NCI-H2107 (cell line): ENCODE data around the gene CXXC5.
A peak's percentile ranks its signal among the peaks of the same experiment; 100 is the strongest.

Experiments used
- DNase-seq: peaks from one replicate; lab custom pipeline; 2025; lab: John Stamatoyannopoulos, UW

Gene CXXC5

DNA sequence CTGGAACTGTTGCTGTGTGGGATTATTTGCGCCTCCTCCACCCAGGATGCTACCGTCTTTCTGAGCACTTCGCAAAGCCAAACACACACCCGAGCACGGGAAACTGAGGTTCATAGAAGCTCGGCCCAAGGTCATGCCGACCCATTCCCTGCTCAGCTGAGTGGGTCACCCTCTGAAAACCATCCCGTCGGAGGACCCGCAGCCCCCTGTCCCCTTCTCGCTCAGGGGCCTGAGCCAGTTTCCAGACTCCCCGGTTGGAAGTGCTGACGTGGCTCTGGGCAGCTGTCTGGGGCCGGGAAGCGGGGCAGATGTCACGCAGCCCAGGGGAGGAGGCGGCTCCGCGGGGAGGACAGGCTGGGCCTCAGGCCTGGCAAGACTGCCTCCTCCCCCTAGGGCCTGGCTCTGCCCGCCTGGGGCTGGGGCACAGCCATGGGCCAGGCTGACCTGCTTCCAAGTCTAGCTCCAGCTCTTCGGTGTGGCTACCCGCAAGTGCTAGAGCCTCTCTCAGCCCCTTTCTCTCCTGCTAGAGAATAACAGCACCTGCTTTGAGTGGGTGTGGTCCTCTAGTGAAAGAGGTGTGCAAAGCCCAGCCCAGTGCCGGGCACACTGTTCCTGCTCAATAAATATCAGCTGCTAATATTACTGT is 9.9 kb upstream of the CXXC5 start:
- peak; percentile 41 for DNase-seq

DNA sequence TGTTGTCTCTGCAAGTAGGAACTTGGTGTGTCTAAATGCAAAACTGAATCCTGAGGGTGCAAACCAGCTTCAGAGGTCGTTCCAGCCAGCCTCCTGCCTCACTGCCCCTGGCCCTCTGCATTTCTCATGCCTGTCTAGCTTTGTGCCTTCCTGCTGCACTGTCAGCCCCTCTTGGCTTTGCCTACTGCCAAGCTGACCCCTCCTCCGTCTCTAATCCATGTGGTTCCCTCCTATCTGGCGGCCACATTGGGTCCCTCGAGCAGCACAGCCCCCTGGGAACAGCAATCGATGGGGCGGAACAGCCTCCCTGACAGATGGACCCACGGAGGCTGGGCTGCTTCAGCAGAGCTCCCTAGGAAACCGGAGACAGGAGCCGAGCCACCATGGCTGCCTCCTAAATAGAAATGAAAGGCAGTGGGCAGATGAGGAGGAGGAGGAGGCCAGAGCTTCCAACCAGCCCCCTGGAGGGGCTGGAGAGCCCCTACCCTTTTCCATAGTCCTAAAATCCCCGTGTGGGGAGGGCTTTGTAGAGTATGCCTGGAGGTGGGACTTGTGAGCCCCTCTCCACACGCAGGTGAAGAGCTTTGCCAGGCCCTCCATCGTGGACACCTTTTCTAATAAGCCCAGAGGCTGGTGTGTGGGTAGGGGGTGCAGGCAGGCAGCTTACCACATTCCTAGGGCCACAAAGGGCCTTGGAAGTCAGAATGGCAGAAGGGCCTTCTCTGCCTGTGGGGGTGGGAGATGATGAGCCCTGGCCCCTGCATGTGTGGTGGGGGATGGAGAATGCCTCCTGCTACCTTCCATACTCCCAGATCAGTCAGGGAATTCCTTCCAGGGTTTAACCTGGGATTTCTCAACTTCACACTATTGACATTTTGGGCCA is 9.2 kb upstream of the CXXC5 start:
- DNase-seq, result no peak

DNA sequence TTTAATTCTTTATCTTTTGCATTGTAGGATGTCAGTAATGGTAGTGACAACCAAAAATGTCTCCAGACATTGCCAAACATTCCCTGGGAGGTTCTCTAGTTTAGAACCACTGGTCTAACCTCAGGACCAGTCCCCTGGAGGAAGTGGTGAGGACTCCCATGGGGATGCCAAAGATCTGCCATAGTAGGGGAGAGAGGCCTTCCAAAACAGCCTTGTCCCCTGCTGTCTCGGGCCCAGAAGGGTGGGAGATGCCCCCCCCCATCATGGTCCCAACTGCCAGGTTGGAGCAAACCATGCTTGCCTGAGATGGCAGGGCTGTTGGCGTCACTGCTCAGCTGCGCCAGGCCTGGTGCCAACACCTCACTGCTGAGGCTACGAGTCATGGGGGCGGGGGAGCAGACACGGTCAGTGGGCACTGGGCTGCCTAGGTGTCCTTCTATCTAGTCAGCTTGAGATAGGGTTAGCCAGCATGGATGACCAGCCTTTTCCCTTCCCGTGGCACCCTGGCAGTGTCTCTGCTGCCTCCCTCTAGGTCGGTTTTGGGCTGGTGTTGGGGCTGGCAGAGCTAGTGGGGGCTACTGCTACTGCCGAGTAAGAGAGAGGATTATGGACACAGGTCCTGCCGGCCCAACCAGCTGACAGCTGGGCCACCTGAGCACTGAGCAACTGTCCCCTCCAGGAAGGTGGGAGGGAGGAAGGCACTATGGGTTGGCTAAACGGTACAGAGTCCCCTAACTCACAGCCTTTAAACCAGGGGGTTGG is 8.3 kb upstream of the CXXC5 start:
- DNase-seq, result no peak

DNA sequence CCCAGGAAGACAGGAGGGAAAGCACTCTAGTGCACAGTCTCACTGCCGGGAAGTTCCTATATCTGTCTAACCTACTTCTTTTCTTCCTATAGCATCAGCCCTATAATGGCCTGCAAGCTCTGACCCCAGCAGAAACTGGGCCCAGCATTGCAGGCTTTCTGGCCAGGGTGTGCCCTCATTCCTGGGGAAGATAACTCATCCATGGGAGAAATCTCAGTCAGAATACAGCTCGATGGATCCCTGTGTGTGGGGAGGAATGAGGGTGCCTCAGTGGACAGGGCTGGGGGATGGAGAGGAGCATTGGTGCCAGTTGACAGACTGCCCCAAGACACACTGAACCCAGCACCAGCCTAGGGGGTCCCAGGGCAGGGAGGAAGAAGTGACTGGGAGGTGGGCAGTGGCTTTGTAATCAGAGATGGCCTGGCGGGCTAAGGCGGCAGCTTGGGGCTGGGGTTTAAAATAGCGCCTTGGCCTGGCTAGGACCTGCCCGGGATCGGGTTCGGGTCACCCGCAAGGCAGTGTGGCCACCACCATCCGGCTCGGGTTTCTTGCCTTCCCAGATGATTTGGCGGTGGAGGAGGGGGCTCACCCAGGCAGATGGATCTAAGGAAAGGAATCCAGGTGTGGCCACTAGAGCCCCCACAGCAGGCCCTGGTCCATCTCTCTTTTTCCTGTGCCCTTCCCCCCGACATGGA is 7.6 kb upstream of the CXXC5 start:
- DNase-seq, result no peak

DNA sequence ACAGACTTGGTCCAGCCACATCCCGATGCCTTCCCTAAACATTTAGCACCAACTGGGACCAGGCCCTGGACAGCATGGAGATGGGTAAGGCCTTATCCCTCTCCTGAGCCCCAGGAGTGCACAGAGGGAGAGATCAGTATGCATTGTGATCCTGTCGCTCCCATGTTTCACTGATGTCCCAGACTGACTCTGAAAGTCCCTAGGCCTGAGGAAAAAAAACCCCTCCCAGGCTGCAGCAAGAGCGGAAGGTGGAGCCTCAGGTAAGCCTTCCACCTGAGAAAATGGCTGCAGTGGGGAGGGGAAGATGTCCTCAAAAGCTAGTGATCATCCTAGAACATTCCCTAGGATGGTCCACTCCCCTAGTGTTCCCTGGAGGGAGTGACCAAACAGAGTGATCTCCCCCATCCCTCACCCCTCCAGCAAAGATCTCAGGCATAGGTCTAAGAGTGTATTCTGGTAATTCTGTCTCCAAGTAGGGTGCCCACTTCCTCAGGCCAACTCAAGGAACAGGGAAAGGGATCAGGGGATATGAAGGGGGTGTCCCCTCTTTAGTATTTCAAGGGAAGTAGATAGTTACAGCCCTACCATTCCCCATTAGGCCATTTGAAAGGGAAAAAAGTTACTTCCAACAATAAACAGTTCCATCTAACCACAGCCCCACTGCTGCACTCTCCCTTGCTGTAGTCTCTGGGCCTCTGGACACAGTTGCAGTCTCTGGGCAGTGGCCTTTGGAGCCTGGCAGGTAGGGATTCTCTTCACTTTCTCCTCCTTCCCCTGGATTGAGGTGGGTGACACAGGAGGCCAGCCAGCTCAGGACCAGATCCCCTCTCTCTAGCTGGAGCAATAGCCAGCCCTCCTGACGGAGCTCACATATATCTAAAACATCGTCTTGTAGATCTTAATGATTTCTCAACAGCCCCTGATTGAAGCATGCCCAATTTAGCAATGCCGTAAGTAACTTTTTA is 6.8 kb upstream of the CXXC5 start:
- DNase-seq, result no peak

DNA sequence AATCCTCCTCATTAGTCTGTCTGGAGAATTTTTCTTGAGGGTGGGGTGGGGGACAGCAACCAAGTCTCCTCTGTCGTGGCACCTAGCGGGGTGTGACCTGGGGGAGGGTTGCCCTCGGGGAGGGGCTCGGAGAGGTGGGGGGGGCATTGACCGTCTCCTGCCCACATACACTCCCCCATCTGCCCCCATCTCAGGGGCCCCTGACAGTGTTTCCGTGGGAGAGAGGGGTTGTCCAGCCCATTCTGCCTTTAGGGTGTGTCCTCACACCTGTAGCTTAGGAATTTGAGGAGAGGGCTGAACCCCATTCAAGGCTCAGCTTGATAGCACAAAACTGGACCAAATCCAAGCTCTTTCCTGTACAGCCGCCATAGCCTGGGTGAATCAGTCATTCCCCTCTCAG is 5.9 kb upstream of the CXXC5 start:
- no peak for DNase-seq

DNA sequence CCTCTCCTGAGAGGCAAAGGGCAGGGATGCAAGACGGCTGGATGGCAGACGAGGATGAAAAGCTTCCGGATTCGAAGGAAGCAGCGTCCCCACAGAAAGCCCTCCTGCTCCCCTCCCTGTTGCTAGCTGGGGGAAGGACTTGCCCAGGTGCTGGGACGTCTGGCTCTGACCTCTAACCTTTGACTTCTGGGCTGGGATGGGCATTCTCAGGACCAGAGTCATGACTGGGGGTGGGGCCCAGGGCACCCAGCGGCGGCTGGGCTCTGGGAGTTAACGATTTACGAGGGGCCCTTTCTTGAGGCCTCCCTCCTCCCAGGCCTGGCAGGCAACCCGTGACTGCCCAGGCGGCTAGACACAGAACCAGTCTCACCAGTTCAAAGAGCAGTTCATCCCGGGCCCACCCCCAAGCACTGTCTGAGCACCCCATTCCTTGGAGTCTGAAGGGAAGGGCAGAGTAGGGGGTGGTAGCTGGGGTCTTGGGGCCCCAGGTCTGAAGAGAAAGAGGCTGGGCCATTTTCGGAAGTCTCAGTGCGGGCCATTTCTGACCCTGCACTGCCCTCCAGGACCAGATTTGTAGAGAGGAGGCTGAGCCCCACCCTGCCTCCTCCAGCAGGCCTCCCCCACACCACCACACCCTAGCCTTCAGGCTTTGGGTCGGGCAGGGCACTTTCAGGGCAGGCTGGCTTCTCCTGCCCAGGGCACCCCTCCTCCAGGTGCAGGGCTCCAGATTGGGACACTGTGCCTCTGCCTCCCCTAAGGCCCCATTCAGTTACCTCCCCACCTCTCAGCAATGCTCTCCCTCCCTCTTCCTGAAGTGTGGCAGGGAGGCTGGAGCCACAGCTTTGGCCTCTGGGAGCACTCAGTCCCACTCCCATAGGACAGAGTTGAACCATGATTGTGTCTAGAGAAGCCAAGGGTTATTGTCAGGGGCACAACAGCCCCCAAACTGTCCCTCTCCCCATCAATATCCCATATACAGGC is 5.0 kb upstream of the CXXC5 start:
- no peak for DNase-seq

DNA sequence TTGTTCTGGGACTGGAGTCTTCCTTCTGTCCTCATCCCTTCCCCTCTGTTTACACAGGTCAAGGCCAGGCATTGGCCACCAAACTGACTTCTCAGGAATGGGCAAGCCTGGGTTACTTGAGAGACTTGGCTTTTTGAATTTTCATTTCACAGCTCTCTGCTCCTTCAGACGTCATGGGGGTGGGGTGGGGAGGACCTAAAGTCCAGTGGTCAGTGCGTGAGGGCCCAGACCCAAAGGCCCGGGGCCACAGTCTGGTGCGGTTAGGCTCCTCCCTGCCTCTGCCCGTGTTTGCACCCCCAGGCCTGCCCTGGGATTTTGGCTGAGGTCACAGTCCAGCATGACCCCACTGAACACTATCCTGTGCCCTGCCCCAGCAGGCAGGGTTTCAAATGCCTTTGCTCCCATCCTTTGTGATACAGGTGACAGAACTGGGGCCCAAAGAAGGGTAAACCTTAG is 4.1 kb upstream of the CXXC5 start:
- no peak for DNase-seq

DNA sequence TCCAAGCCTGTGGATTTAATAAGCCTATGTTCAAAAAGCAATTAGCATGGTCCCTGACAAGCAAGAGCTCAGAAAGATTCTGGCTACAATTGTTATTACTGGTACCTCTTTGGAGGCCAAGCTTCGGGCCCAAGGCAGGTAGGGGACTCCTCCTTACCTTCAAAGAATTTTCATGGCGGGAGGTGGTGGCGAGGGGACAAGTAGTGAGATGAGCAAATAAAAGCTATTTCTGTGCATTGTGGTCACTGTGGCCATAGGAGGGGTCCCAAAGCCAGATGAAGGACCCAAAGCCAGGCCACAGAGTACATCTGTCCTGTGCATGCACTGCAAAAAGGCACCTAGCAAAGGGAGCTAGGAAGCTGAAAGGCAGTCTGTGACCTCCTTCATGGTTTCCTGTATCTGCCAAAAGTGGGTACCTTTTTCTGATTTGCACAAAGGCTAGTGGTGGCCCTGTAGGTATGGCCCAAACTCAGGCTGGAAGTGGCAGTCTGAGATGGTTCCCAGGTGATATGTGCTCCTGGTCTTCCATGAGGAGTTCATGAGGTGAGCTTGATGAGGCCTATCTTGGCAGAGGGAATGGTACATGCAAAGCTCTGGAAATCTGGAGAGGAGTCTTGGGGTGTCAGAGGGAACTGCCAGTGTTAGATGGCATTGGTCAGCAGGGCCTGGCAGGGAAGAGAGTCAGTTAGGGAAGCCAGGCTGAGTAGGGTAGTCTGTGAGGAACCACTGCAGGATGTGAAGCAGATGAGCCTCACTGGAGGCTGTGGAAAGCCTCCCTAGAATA is 3.3 kb upstream of the CXXC5 start:
- DNase-seq, result no peak

DNA sequence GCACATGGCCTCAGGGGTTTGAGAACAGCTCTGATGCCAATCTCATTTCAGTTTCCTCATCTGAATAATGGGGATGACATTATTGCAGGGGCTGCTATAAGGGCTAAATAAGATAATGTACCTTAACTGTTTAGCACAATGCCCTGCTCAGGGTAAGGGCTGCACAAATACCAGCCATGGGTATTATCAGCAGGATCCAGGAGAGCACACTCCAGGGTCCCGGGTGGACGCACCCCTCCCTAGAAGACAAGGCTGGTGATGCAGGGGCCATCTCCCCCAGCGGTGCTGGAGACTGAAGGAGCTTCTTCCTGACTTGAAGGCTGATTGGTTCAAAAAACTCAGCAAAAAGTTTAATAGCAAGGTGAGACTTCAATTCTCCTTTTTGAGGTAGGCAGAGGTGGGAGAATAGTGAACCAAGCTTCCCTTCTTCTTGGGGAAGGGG is 2.7 kb upstream of the CXXC5 start:
- DNase-seq, result no peak

DNA sequence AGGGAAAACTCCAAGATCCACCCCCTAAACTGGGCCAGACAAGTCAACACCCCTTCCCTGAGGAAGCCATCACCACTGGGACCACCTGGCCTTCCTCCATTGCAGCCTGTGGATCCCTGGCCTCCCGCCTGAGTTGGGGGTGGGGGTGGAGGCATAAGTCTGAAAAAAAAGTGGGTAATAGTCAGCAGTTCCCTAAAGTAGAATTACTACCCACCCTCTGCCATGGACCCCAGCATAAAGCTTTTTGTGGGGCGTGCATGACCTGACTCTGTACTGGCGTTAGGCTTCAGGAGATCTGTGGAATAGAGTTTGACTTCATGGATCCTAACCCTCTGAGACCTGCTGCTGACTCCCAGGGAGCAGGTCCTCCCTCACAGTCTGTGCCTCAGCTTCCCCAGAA is 2.0 kb upstream of the CXXC5 start:
- no peak for DNase-seq

DNA sequence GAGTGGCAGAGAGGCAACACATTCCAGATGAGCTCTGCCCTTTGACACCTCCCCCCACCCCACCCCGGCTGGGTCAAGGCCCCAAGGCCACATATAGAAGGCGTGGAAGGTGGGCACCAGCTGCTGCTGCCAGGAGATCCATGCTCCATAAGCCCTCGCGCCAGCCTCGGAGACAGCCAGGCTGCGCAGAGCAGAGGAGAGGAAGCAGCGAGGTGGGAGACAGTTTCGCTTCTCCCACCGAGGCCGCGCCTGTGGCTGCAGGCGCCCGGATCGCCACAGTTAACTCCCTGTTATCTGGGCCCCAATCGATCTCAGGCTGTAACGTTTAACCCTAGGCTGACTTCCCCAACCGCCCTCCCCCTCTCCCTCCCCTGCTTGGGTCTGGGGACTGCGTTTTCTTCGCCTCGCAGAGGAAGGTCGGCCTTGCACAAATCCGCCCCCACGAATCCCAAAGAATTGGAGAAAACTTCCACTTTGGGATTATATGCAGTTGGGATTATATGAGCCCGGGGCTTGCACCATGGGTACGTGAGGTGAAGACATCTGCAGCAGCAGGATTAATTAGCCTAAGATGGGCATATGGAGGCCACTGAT is 1.1 kb upstream of the CXXC5 start:
- DNase-seq, result no peak

DNA sequence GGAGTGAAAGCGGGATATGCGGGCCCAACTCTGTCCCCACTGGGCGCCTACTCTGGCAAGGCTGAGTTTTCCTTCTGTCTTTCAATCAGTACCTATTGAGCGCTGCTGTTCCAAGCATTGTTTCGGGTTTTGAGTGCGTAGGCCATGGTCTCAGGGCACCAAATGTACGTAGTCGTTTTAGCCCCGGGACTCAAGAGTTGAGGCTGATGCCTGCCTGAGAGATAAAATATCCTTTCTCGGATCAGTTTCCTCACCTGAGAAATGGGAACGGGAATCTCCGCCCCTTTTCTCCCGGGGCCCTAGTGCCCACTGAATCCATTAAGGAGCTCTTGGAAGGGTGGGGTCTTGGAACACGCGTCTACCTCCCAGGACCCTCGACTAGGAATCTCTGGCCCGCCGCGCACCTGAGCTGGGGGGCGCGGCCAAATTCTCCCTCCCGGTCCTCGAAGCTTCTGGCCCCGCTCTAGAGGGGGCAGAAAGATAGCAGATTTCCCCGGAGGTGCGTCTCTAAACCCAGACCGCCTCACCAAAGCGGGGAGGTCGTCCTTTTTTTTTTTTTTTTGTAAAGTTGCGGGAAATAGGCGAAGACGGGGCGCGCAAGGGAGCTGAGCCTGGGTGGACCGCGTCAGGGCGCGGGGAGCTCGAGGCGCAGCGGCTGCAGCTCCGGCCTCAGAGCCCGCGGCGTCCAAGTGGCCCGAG is 494 bp upstream of the CXXC5 start:
- DNase-seq, result no peak

DNA sequence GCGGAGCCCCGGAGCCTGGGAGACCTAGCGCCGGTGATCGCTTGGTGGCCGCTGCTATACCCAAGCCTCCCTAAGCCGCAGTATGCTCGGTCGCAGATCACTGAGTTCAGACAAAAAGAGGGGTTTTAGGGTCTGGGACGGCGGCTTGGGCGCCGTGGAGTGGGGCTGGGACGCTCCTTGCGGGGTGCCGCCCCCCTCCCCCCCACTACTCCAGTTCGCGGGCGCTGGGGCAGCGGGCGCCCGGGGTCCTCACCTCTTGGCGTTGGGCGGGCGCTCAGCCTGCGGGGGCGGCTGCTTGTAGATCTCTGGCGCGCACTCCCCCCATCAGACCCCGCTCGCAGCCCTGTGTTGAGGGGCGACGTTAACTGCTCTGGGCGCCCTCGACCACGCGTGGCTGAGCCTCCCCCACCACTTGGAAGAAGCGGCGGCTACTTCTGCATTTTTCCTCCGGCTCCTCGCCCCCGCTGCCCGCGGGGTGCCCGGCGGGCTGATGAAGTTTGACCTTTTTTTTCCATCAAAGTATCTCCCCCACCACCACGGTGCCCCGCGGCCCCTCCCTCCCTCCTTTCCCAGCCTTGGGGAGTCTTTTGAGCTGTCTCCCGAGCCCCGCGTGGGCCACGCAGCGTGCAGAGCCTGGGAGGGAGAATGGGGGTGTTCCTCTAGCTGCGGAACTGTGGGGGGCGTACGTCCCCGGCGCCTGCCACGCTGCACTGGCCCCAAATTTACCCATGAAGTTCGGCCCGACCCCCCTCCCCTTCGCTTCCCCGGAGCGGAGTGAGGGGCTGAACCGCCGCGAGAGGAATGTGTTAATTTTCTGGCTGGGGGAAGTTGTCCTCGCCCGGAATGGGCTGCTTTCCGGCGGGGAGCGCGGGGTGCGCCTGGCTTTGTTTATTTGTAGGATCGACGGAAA is 1.2 kb downstream of the CXXC5 start:
- no peak for DNase-seq

DNA sequence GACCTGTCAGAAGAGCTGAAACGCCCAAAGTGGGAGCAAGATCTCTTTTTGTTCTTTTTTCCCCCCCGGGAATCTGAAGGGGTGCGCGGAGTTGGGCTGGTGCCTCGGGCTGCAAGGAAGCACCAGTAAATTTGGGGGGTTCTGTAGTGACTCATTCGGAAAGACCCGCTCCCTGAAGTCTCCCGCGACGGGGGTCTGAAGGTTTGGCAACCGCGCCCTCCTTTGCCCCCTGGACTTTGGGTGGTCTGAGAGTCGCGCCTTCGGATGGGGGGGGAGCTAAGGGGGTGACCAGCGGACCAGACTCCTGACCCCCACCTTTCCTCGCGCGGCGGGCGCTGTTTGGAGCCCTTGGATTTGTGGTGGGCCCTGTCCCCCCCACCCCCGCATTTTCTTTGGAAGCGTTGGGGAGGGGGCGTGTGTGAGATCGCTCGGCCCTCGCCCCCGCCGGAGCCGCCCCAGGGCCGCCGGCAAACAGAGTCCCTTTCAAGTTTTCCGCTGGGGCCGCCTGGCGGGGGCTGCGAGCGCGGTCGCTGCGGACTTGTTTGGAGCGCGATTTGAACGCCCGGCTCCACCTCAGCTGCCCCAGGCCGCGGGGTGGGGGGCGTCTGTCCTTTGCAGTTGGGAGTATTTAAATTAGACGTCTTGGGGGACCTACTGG is 2.0 kb downstream of the CXXC5 start:
- no peak for DNase-seq

DNA sequence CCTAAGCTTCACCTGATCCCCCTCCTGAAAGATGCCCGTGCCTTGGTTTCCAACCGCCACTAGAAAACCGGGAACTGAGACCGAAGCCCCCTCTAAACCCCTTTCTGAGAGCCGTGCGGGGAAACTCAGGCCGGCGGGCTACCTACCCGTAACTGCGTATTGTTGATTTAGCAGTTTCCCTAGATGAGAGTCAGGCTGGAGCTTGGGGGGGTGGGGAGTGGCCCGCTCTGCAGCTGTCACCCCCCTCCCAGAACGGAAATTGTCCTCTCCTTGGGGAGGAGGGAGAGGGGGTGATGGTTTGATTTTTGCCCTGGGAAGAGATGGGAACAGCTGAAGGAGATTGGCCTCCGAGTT is 2.5 kb downstream of the CXXC5 start:
- no peak for DNase-seq
